HEK293 (cell line): ENCODE measurements around the gene COMMD3.
A peak's percentile ranks its signal among the peaks of the same experiment; 100 is the strongest.

Experiments used
- CTCF ChIA-PET: fragments of 350-600 bp; formaldehyde crosslinking; extraction: SDS; loops from one replicate; lab custom pipeline; 2021; ENCODE audit warnings: antibody characterized with exemption; lab: Yijun Ruan, JAX
- POLR2A ChIA-PET: fragments of 300-600 bp; formaldehyde crosslinking; extraction: SDS; loops from one replicate; lab custom pipeline; 2020; ENCODE audit warnings: antibody characterized with exemption, inconsistent platforms; lab: Yijun Ruan, JAX
- H3K27ac ChIP-seq: fragments of 200-500 bp; sonication (Bioruptor generic); 2 replicates; pipeline ENCODE4 v1.5.1; 2014; ENCODE audit warnings: low read depth, low read length, control low read depth, inconsistent platforms; ENCODE audit errors: extremely low read depth
- H3K36me3 ChIP-seq, 2 experiments: fragments of 200-500 bp in 1 of 2; sonication (Bioruptor generic) in 1 of 2; 1 replicate in 1 of 2; 2 replicates in 1 of 2; pipeline ENCODE4 v1.5.1; 2014 to 2017; ENCODE audit warnings: inconsistent platforms in 2 of 2, low read length in 2 of 2; ENCODE audit not compliant: control insufficient read depth in 2 of 2, insufficient read depth in 1 of 2
- H3K4me1 ChIP-seq: fragments of 200-500 bp; sonication (Bioruptor generic); 2 replicates; pipeline ENCODE4 v1.5.1; 2014; ENCODE audit warnings: mild to moderate bottlenecking, low read length, inconsistent platforms; ENCODE audit not compliant: control insufficient read depth, insufficient read depth
- H3K4me3 ChIP-seq: 2 replicates; pipeline ENCODE4 v1.5.1; 2011; ENCODE audit warnings: low read depth, mild to moderate bottlenecking, control low read depth, low read length, moderate library complexity
- H3K9me3 ChIP-seq: fragments of 200-500 bp; sonication (Bioruptor generic); 2 replicates; pipeline ENCODE4 v1.5.1; 2014; ENCODE audit warnings: low read depth, low read length, inconsistent platforms; ENCODE audit not compliant: control insufficient read depth, insufficient read depth
- IKZF3 ChIP-seq: fragments of 450-650 bp; IDR thresholded peaks from 2 replicates; pipeline ENCODE4 v1.5.0; 2018; ENCODE audit warnings: missing biosample characterization, mild to moderate bottlenecking, missing genetic modification characterization, moderate library complexity
- KLF1 ChIP-seq: fragments of 450-650 bp; formaldehyde crosslinking; IDR thresholded peaks from 2 replicates; pipeline ENCODE4 v1.5.1; 2016; ENCODE audit warnings: missing biosample characterization, missing genetic modification characterization
- SCRT2 ChIP-seq: fragments of 450-650 bp; formaldehyde crosslinking; IDR thresholded peaks from 2 replicates; pipeline ENCODE4 v1.5.1; 2016; ENCODE audit warnings: missing biosample characterization, missing genetic modification characterization
- SP7 ChIP-seq: fragments of 450-650 bp; formaldehyde crosslinking; IDR thresholded peaks from 2 replicates; pipeline ENCODE4 v1.5.1; 2016; ENCODE audit warnings: missing biosample characterization, missing genetic modification characterization
- ZFP69B ChIP-seq: fragments of 450-650 bp; formaldehyde crosslinking; IDR thresholded peaks from 2 replicates; pipeline ENCODE4 v1.5.1; 2016; ENCODE audit warnings: missing biosample characterization, missing genetic modification characterization
- ZNF10 ChIP-seq: fragments of 450-650 bp; formaldehyde crosslinking; IDR thresholded peaks from 2 replicates; pipeline ENCODE4 v1.5.1; 2017; ENCODE audit warnings: missing biosample characterization, missing genetic modification characterization
- ZNF132 ChIP-seq: fragments of 450-650 bp; formaldehyde crosslinking; IDR thresholded peaks from 2 replicates; pipeline ENCODE4 v1.5.1; 2017; ENCODE audit warnings: missing biosample characterization, missing genetic modification characterization, borderline replicate concordance
- ZNF169 ChIP-seq: fragments of 450-650 bp; formaldehyde crosslinking; IDR thresholded peaks from 2 replicates; pipeline ENCODE4 v1.5.1; 2016; ENCODE audit warnings: missing biosample characterization, missing genetic modification characterization
- ZNF174 ChIP-seq: fragments of 450-650 bp; formaldehyde crosslinking; IDR thresholded peaks from 2 replicates; pipeline ENCODE4 v1.5.0; 2017; ENCODE audit warnings: missing biosample characterization, mild to moderate bottlenecking, missing genetic modification characterization
- ZNF184 ChIP-seq: fragments of 450-650 bp; IDR thresholded peaks from 2 replicates; pipeline ENCODE4 v1.5.1; 2018; ENCODE audit warnings: missing biosample characterization, mild to moderate bottlenecking, missing genetic modification characterization
- ZNF19 ChIP-seq: fragments of 450-650 bp; formaldehyde crosslinking; IDR thresholded peaks from 2 replicates; pipeline ENCODE4; 2016; ENCODE audit warnings: missing biosample characterization, missing genetic modification characterization, low read depth
- ZNF292 ChIP-seq: fragments of 450-650 bp; formaldehyde crosslinking; IDR thresholded peaks from 2 replicates; pipeline ENCODE4 v1.5.1; 2016; ENCODE audit warnings: low read depth, missing biosample characterization, missing genetic modification characterization, borderline replicate concordance
- ZNF335 ChIP-seq: fragments of 450-650 bp; formaldehyde crosslinking; conservative IDR thresholded peaks from 2 replicates; pipeline ENCODE4 v1.5.1; 2016; ENCODE audit warnings: missing biosample characterization, missing genetic modification characterization
- ZNF354C ChIP-seq: fragments of 450-650 bp; formaldehyde crosslinking; IDR thresholded peaks from 2 replicates; pipeline ENCODE4 v1.5.1; 2016; ENCODE audit warnings: missing biosample characterization, missing genetic modification characterization, low read depth, borderline replicate concordance
- ZNF366 ChIP-seq: fragments of 450-650 bp; formaldehyde crosslinking; conservative IDR thresholded peaks from 2 replicates; pipeline ENCODE4 v1.5.1; 2016; ENCODE audit warnings: missing biosample characterization, missing genetic modification characterization
- ZNF391 ChIP-seq: fragments of 450-650 bp; formaldehyde crosslinking; IDR thresholded peaks from 2 replicates; pipeline ENCODE4 v1.5.1; 2016; ENCODE audit warnings: low read depth, missing biosample characterization, missing genetic modification characterization, borderline replicate concordance
- ZNF473 ChIP-seq: fragments of 450-650 bp; formaldehyde crosslinking; IDR thresholded peaks from 2 replicates; pipeline ENCODE4 v1.5.1; 2017; ENCODE audit warnings: missing biosample characterization, missing genetic modification characterization
- ZNF529 ChIP-seq: fragments of 450-650 bp; formaldehyde crosslinking; IDR thresholded peaks from 2 replicates; pipeline ENCODE4 v1.5.1; 2017; ENCODE audit warnings: missing genetic modification characterization, missing biosample characterization; ENCODE audit not compliant: insufficient replicate concordance
- ZNF560 ChIP-seq: fragments of 450-650 bp; formaldehyde crosslinking; IDR thresholded peaks from 2 replicates; pipeline ENCODE4 v1.5.1; 2017; ENCODE audit warnings: missing biosample characterization, missing genetic modification characterization, borderline replicate concordance
- ZNF571 ChIP-seq: fragments of 450-650 bp; formaldehyde crosslinking; IDR thresholded peaks from 2 replicates; pipeline ENCODE4 v1.5.0; 2017; ENCODE audit warnings: missing biosample characterization, missing genetic modification characterization
- ZNF596 ChIP-seq: fragments of 450-650 bp; IDR thresholded peaks from 2 replicates; pipeline ENCODE4 v1.5.0; 2018; ENCODE audit warnings: missing biosample characterization, mild to moderate bottlenecking, missing genetic modification characterization, moderate library complexity
- ZNF610 ChIP-seq: fragments of 450-650 bp; formaldehyde crosslinking; IDR thresholded peaks from 2 replicates; pipeline ENCODE4 v1.5.1; 2016; ENCODE audit warnings: missing biosample characterization, missing genetic modification characterization, borderline replicate concordance
- ZNF623 ChIP-seq: fragments of 450-650 bp; formaldehyde crosslinking; IDR thresholded peaks from 2 replicates; pipeline ENCODE4 v1.5.1; 2016; ENCODE audit warnings: missing biosample characterization, missing genetic modification characterization
- ZNF768 ChIP-seq: fragments of 450-650 bp; formaldehyde crosslinking; IDR thresholded peaks from 2 replicates; pipeline ENCODE4 v1.5.1; 2018; ENCODE audit warnings: missing biosample characterization, mild to moderate bottlenecking, missing genetic modification characterization
- ZNF777 ChIP-seq: fragments of 450-650 bp; formaldehyde crosslinking; IDR thresholded peaks from 2 replicates; pipeline ENCODE4 v1.5.1; 2017; ENCODE audit warnings: missing biosample characterization, missing genetic modification characterization, borderline replicate concordance
- ZNF837 ChIP-seq: fragments of 450-650 bp; formaldehyde crosslinking; IDR thresholded peaks from 2 replicates; pipeline ENCODE4 v1.5.1; 2016; ENCODE audit warnings: missing biosample characterization, missing genetic modification characterization
- ZXDB ChIP-seq: fragments of 450-650 bp; formaldehyde crosslinking; IDR thresholded peaks from 2 replicates; pipeline ENCODE4 v1.5.1; 2016; ENCODE audit warnings: missing biosample characterization, missing genetic modification characterization
- TF ChIP-seq, protein P1 (sequence below): fragments of 450-650 bp; IDR thresholded peaks from 2 replicates; pipeline ENCODE4 v1.5.1; 2018; ENCODE audit warnings: missing biosample characterization, missing genetic modification characterization
- TF ChIP-seq, protein P2 (sequence below): fragments of 450-650 bp; formaldehyde crosslinking; IDR thresholded peaks from 2 replicates; pipeline ENCODE4 v1.5.1; 2016; ENCODE audit warnings: missing biosample characterization, missing genetic modification characterization
- TF ChIP-seq, protein P3 (sequence below): fragments of 450-650 bp; formaldehyde crosslinking; IDR thresholded peaks from 2 replicates; pipeline ENCODE4 v1.5.1; 2016; ENCODE audit warnings: missing biosample characterization, missing genetic modification characterization, borderline replicate concordance
- TF ChIP-seq, protein P4 (sequence below): fragments of 450-650 bp; formaldehyde crosslinking; IDR thresholded peaks from 2 replicates; pipeline ENCODE4 v1.5.1; 2016; ENCODE audit warnings: missing biosample characterization, missing genetic modification characterization

COMMD3 gene

DNA sequence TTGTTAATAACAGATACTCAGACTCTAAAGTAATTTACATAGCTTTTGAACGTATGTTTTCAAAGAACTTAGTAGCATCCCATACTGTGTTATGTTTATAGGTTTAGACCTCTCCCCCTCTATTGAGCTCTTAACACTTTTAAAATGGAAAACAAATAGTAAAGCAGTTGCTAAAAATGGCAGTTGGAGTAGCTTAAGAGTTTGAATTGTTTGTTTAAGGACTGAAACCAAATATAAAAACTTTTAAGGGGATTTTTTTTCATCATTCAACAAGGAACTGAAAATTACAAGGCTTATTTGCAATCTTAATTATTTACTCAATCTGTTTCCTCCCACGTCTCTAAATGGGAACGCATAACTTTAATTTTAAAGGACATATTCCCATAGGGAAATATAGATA lies 27.5 kb downstream of the COMMD3 start (continued):
- no peak for TF ChIP-seq ZNF473 (tag by site-specific recombination)

DNA sequence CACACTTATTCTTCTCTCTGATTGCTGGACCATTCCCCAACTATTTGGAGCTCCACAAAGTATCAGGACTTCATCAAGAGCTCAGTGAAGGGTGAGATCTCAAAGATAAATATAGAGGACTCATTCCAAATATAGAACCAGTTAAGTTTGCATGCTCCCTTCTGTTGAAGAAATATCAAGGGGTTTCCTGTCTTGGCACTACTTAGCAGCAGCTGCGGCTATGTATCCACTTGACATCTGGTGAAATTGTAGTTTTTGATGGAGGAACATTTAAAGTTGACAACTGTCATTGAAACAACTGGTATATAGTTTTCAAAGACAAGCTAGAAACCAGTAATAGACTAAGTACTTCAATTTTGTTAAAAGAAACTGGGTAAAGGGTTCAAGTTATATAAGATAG lies 28.1 kb downstream of the COMMD3 start:
- no peak overlapping the region for H3K4me3 ChIP-seq
- H3K27ac ChIP-seq = no peak overlapping the region

DNA sequence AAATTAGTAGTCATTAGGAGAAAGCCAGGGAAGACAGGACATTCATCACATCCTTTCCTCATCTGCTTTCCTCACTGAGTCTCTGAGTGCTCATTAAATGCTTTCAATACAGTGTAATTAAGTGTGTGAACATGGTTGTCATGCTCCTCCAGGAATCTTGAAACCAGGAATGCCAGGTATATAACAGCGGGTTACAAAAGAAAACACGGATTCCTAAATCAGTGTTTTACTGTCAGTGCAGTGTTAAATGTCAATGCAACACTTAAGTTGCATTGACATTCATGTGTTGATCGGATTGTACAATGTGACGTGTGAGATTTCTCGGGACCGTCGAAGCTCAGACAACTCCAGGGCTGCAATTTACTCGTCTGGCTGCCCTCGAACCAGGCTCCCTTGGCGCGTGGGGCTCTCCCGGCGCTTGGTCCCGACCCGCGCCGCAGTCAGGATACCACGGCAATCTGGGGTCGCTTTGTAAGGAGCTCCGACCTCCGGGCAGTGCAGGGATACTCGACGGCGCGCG lies 28.7 kb downstream of the COMMD3 start:
- ChIA-PET POLR2A (interaction anchor here (0.8 to 1.4 kb wide), 4 partner anchors 29 to 116 kb away, joined by 3 to 7 read pairs (median 3); partner anchors contain the start of gene COMMD3), CTCF (interaction anchor here (0.6 kb wide), 1 partner anchor 610 kb away, joined by 3 read pairs; no protein-coding TSS in a partner anchor)
- Histone ChIP-seq H3K9me3 (no peaks in the 10 kb centered on the region), H3K4me3 (peak overlapping the region; percentile 57), H3K36me3 (no peaks in the 10 kb centered on the region), H3K27ac (peak overlapping the region; percentile 32; the same call in 1 of the 2 replicates), H3K4me1 (peaks cover 2% of the 10 kb centered on the region; the same call in 1 of the 2 replicates)
- TF ChIP-seq IKZF3 (tag by site-specific recombination) = no peak
- TF ChIP-seq ZNF184 (tag by site-specific recombination) = no peak
- TF ChIP-seq ZNF777 (tag by site-specific recombination) = no peak
- no peak for TF ChIP-seq ZNF366 (tag by site-specific recombination)
- TF ChIP-seq KLF1 (tag by site-specific recombination) = no peak
- TF ChIP-seq ZNF132 (tag by site-specific recombination) = no peak
- no peak for TF ChIP-seq ZFP69B
- TF ChIP-seq ZNF19 = no peak
- no peak for TF ChIP-seq ZNF174
- no peak for TF ChIP-seq ZNF610 (tag by site-specific recombination)
- no peak for TF ChIP-seq ZNF169 (tag by site-specific recombination)
- TF ChIP-seq ZNF529 (tag by site-specific recombination) = no peak
- no peak for TF ChIP-seq ZNF768
- no peak for TF ChIP-seq SP7 (tag by site-specific recombination)
- TF ChIP-seq ZNF354C (tag by site-specific recombination) = no peak
- TF ChIP-seq ZXDB = no peak

More for the DNA sequence above, 28.1 kb downstream of the COMMD3 start:
- Histone ChIP-seq H3K9me3 (no peaks in the 10 kb centered on the region), H3K36me3 (no peaks in the 10 kb centered on the region)
- CTCF ChIA-PET = interaction anchor here (0.6 kb wide), 1 partner anchor 26 kb away, joined by 3 read pairs; no protein-coding TSS in a partner anchor
- TF ChIP-seq ZNF335 (no peak), ZNF560 (tag by site-specific recombination) (no peak), ZNF623 (tag by site-specific recombination) (no peak), SCRT2 (no peak), ZNF10 (no peak), ZNF391 (tag by site-specific recombination) (no peak), ZNF292 (no peak), ZNF837 (no peak), ZNF571 (tag by site-specific recombination) (no peak), ZNF596 (tag by site-specific recombination) (no peak)
- TF ChIP-seq, protein P1, sequence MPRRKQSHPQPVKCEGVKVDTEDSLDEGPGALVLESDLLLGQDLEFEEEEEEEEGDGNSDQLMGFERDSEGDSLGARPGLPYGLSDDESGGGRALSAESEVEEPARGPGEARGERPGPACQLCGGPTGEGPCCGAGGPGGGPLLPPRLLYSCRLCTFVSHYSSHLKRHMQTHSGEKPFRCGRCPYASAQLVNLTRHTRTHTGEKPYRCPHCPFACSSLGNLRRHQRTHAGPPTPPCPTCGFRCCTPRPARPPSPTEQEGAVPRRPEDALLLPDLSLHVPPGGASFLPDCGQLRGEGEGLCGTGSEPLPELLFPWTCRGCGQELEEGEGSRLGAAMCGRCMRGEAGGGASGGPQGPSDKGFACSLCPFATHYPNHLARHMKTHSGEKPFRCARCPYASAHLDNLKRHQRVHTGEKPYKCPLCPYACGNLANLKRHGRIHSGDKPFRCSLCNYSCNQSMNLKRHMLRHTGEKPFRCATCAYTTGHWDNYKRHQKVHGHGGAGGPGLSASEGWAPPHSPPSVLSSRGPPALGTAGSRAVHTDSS (tag by site-specific recombination) = no peak
- TF ChIP-seq, protein P2, sequence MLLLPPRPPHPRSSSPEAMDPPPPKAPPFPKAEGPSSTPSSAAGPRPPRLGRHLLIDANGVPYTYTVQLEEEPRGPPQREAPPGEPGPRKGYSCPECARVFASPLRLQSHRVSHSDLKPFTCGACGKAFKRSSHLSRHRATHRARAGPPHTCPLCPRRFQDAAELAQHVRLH (tag by site-specific recombination) = no peak
- TF ChIP-seq, protein P3, sequence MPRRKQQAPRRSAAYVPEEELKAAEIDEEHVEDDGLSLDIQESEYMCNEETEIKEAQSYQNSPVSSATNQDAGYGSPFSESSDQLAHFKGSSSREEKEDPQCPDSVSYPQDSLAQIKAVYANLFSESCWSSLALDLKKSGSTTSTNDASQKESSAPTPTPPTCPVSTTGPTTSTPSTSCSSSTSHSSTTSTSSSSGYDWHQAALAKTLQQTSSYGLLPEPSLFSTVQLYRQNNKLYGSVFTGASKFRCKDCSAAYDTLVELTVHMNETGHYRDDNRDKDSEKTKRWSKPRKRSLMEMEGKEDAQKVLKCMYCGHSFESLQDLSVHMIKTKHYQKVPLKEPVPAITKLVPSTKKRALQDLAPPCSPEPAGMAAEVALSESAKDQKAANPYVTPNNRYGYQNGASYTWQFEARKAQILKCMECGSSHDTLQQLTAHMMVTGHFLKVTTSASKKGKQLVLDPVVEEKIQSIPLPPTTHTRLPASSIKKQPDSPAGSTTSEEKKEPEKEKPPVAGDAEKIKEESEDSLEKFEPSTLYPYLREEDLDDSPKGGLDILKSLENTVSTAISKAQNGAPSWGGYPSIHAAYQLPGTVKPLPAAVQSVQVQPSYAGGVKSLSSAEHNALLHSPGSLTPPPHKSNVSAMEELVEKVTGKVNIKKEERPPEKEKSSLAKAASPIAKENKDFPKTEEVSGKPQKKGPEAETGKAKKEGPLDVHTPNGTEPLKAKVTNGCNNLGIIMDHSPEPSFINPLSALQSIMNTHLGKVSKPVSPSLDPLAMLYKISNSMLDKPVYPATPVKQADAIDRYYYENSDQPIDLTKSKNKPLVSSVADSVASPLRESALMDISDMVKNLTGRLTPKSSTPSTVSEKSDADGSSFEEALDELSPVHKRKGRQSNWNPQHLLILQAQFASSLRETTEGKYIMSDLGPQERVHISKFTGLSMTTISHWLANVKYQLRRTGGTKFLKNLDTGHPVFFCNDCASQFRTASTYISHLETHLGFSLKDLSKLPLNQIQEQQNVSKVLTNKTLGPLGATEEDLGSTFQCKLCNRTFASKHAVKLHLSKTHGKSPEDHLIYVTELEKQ (tag by site-specific recombination) = no peak
- TF ChIP-seq, protein P4, sequence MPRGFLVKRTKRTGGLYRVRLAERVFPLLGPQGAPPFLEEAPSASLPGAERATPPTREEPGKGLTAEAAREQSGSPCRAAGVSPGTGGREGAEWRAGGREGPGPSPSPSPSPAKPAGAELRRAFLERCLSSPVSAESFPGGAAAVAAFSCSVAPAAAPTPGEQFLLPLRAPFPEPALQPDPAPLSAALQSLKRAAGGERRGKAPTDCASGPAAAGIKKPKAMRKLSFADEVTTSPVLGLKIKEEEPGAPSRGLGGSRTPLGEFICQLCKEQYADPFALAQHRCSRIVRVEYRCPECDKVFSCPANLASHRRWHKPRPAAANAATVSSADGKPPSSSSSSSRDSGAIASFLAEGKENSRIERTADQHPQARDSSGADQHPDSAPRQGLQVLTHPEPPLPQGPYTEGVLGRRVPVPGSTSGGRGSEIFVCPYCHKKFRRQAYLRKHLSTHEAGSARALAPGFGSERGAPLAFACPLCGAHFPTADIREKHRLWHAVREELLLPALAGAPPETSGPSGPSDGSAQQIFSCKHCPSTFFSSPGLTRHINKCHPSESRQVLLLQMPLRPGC (tag by site-specific recombination) = no peak
- TF ChIP-seq, all 188 proteins: peak for 0
- peaks cover 6% of the 10 kb centered on the region for H3K4me1 ChIP-seq
- POLR2A ChIA-PET = interaction anchor here (1.1 kb wide), 1 partner anchor 83 kb away, joined by 3 read pairs; no protein-coding TSS in a partner anchor
